GM18499 (cell line): ENCODE measurements around the gene NUCB1.

Experiments used
- ATAC-seq: cut with Tn5 transposase; IDR thresholded peaks from one replicate; pipeline ENCODE4 v1.9.1; 2021; ENCODE audit warnings: moderate number of reproducible peaks; ENCODE audit not compliant: insufficient read depth, unreplicated experiment

The NUCB1 gene

DNA sequence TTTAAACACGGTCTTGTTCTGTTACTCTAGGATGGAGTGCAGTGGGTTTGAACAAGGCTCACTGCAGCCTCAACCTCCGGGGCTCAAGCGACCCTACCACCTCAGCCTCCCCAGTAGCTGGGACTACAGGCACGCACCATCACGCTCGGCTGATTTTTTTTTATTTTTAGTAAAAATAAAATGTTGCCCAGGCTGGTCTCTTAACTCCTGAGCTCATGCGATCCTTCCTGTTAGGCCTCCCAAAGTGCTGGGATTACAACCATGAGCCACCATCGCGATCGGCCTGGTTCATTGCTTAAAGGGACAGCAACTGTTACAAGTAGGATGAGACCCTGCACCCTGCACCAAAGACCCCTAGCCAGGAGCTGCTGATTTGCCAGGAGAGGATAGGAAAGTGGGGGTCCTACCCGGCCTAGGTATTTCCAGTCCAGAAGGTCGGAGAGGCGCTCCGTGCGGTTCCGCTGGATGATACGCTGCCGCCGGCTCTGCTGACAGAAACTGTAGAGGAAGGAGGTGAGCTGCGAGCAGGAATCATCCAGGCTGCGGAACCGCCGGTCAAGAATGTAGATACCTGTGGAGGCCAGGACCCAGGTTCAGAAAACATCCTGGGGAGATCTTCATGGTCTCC is 70.1 kb downstream of the NUCB1 start:
- ATAC-seq: no peak

GRCh38 chr19:48970923-48971395 is 70.8 kb downstream of the NUCB1 start:
- no peak for ATAC-seq
